ENCODE data around the gene AHDC1.
"Not testable (repeated sequence)": the region's sequence is repeated elsewhere in the genome, so short reads cannot be mapped to it uniquely, and the experiment has no call there.

AHDC1 gene

DNA sequence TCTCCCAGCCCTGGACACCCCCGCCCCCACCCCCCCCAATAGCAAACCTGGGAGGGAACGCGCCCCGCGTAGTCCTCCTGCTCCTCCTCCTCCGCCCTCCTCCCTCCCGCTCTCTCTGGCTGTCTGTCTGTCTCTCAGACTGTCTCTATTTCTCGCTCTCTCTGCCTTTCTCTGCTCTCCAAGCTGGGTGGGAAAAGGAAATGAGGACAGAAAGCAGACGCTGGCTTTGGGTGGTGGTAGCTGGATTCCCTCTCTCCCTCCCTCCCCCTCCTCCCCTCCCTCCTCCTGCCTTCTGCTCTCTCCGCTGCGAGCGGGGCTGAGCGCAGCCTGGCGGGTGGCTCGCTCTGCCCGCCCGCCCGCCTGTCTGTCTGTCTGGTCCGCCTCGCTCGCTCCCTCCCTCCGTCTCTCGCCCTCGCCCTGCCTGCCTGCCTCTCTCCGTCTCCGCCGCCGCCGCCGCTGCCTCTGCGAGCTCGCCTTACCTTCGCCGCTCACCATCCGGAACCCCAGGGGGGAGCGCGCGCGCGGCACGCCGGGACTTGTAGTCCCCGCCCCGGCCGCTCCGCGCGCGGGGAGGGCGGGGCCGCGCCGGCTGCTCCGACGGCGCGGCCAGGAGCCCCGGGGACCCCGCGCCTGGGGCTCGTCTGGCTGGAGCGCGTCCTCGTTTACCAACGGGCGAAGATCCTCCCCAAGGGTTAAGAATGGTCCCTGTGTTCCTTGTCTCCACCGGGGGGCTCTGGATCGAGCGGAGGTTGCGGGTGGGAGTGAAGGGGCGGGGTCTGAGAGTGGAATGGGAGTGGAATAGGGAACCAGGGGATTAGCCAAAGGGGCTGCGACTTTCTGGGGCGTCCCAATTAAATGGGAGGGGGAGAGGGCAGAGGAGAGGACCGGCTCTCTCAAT, at the start of gene AHDC1:
Gene AHDC1 (minus strand): TSS at position 464 of the 898 bp plus-strand sequence. CDS start 52,029 bp downstream, outside the sequence.
- DNase-seq, result peak; percentile 78 to 89 (median 88)

- no peak for DNase-seq
Observed at GRCh38 chr1:27652111-27652864, 48.3 kb upstream of the AHDC1 start.

GRCh38 chr1:27650539-27651175, 46.7 kb upstream of the AHDC1 start:
- no peak for DNase-seq

- no peak for DNase-seq
Observed at GRCh38 chr1:27650171-27650538, 46.2 kb upstream of the AHDC1 start.

- no peak for DNase-seq
Observed at GRCh38 chr1:27649306-27649635, 45.3 kb upstream of the AHDC1 start.

DNA sequence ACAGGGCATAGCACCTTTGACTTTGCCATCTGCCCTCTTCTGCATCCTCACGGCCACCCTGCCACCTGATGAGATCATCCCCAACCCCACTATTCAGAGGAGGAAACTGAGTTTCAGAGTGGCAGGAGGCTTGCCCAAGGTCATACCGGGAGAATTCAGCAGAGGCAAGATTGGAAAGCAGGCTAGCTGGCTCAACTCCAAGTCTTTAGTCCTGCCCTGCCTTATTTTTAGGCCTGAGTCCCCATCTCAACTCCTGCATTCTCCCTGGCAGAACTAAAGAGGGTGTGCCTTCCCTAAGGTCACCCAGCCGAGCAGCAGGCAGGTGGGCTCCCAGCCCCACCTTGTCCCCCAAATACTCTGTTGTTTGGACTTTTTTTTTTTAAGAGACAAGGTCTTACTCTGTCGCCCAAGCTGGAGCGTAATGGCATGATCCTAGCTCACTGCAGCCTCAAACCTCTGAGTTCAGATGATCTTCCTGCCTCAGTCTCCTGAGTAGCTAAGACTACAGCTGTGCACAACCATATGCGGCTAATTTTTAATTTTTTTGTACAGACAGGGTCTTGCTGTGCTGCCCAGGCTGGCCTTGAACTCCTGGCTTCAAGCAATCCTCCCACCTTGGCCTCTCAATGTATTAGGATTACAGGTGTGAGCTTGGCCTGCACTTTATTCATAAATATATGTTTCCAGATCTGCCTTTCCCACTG, 44.8 kb upstream of the AHDC1 start:
- no peak for DNase-seq

DNA sequence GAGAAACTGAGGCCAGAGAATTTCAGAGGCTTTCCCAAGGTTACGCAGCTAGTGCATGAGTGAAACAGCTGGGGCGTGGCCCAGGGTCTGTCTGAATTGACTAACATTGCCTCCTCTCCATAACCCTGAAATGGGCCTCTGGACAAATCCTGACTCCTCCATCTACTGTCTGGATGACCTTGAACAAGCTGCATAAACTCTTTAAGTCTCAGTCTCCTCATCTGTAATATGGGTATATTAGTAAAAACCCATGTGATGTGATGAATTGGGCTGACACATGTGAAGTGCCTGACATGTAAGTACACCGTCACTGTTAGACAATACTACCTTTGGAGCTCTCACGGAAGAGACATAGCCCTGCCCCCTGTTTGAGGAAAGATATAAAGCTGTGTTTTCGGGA, 43.4 kb upstream of the AHDC1 start:
- DNase-seq, result no peak

- no peak for DNase-seq
Observed at GRCh38 chr1:27646676-27647075, 42.7 kb upstream of the AHDC1 start.

GRCh38 chr1:27645071-27645415, 41.1 kb upstream of the AHDC1 start:
- DNase-seq, result no peak

- DNase-seq, result no peak
Observed at GRCh38 chr1:27644369-27645070, 40.6 kb upstream of the AHDC1 start.

GRCh38 chr1:27643600-27644368, 39.8 kb upstream of the AHDC1 start:
- peak; percentile 47 to 74 (median 56) for DNase-seq

- DNase-seq, result not testable (repeated sequence)
Observed at GRCh38 chr1:27640514-27640913, 36.6 kb upstream of the AHDC1 start.

GRCh38 chr1:27638805-27639204, 34.9 kb upstream of the AHDC1 start:
- DNase-seq, result no peak

- DNase-seq, result no peak
Observed at GRCh38 chr1:27638047-27638734, 34.2 kb upstream of the AHDC1 start.

- DNase-seq, result no peak
Observed at GRCh38 chr1:27635396-27636142, 31.6 kb upstream of the AHDC1 start.

DNA sequence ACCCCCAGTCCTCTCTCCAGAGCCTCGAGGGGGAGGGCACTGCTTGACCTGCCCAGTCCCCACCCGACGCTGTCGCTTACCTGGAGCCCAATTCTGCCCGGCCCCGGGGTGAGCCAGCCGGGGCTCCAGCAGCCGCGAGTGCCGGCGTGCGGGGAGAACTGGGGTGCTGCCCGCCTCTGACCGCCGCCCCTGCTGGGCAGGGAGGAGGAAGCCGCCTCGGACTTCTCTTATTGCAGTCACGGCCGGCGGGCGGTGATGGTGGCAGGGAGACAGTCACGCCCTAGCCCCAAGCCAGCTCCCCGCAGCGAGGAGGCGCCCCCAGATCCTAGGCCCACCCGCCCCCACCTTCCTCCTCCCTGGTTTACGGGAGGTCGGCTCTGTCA, 31.0 kb upstream of the AHDC1 start, which contains the start of gene FGR:
Gene FGR (minus strand): TSS at position 201 of the 383 bp plus-strand sequence. CDS start 11,269 bp downstream, outside the sequence.
- no peak for DNase-seq

DNA sequence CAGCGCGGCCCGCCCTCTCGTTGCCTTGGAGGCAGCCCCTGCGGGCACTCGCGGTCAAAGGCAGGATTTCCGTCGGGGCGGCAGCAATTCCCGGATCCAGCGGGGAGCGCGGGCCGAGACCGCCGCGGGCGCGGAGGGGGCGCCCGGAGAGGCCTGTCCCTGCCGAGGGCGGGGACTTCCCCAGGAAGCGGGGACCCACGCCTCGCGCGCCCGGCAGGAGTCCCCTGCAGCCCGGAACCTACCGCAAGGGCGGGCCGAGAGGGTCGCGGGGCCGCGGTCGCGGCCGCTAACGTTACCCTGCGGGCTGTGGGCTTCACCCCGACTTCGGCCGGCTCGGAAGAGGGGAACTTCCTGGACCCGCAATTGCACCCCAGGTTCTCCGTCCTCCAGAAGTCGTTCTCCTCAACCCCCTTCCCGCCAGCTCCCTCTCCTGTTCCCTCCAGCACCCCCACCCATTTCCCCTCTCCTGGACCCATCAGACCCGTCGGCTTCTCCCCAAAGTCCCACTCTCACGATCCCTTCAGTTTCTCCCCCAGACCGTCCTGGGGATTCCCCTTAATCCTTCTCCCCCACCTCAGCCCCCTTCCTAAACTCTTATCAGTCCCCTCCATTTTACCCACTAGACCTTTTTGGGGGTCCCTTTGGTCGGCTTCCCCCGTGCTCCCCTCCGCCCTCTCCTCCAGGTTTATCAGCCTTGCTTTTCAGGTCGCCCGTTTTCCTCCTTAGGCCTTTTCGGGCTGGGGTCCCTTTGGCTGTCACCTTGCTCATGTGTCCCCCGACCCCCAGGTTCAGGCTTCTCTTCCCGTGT, 30.4 kb upstream of the AHDC1 start:
- DNase-seq, result peak in 5 of 6 experiments; percentile 12 to 39 (median 16)

DNA sequence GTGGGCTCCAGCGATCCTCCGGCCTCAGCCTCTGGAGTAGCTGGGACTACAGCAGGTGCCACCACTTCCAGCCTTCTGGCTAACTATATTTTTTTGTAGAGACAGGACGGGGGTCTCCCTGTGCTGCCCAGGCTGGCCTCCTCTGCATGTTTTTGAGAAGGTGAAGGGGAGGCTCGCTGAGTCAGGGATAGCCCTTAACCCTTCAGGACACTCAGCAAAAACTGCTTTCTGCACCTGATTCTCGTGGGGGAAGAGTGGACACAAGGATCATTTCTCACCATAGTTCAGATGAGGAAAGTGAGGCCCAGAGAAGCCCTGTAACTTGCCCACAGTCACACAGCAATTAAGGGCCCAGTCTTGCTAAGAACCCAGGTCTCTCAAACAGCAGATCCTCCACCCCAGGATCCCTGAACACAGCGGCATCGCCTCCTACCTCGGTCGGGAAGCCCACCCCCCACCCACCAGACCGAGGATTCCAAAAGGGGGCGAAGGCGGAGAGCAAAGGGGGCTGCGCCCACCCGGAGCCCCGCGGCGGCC, 29.8 kb upstream of the AHDC1 start:
- DNase-seq, result peak in 1 of 6 experiments; percentile 27

DNA sequence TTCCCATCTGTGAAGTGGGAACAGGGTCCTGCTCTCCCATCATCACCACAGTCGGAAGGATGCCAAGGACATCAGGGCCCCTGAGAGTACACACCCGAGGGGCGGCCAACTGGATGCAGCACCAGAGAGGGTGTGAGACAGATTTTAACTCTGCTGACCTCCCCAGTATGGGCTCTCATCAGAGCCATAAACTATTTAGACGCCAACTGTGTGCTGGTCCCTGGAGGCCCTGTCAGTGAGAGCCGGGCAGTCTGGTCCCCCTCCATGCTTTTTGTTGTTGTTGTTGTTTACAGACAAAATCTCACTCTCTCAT, 29.3 kb upstream of the AHDC1 start:
- DNase-seq, result peak in 1 of 6 experiments; percentile 38
